HG02938 (cell line): ENCODE data around the gene KANSL3.
"Not testable (repeated sequence)": the region's sequence is repeated elsewhere in the genome, so short reads cannot be mapped to it uniquely, and the experiment has no call there.

ENCODE experiments used
- ATAC-seq: cut with Tn5 transposase; IDR thresholded peaks from one replicate; pipeline ENCODE4 v1.9.1; 2021; ENCODE audit warnings: mild to moderate bottlenecking, moderate library complexity; ENCODE audit not compliant: unreplicated experiment

The KANSL3 gene

GRCh38 chr2:96638144-96639121 lies at the start of gene KANSL3:
Gene KANSL3 (minus strand): TSS chr2:96638312. CDS start chr2:96637135, 1,177 bp downstream.
- ATAC-seq = peak; percentile 64

GRCh38 chr2:96687266-96687665 lies 49.2 kb upstream of the KANSL3 start:
- ATAC-seq = no peak

- no peak for ATAC-seq
These were observed 47.7 kb upstream of the KANSL3 start for GRCh38 chr2:96685577-96686459.

- no peak for ATAC-seq
These were observed 46.9 kb upstream of the KANSL3 start for GRCh38 chr2:96684883-96685576.

- ATAC-seq = no peak
These were observed 46.1 kb upstream of the KANSL3 start for GRCh38 chr2:96683972-96684820.

- no peak for ATAC-seq
These were observed 45.2 kb upstream of the KANSL3 start for GRCh38 chr2:96683307-96683706.

- ATAC-seq = no peak
These were observed 43.4 kb upstream of the KANSL3 start for GRCh38 chr2:96681540-96681939.

GRCh38 chr2:96680561-96681141 lies 42.5 kb upstream of the KANSL3 start:
- no peak for ATAC-seq

- ATAC-seq = no peak
These were observed 41.7 kb upstream of the KANSL3 start for GRCh38 chr2:96679848-96680247.

GRCh38 chr2:96669539-96670215 lies 31.6 kb upstream of the KANSL3 start:
- ATAC-seq = no peak

- no peak for ATAC-seq
These were observed 30.7 kb upstream of the KANSL3 start for GRCh38 chr2:96668771-96669170.

GRCh38 chr2:96665717-96666116 lies 27.6 kb upstream of the KANSL3 start:
- ATAC-seq = not testable (repeated sequence)

- no peak for ATAC-seq
These were observed 27.0 kb upstream of the KANSL3 start for GRCh38 chr2:96665083-96665569.

GRCh38 chr2:96664366-96664925 lies 26.3 kb upstream of the KANSL3 start:
- no peak for ATAC-seq

- ATAC-seq = no peak
These were observed 25.7 kb upstream of the KANSL3 start for GRCh38 chr2:96663829-96664228.

- no peak for ATAC-seq
These were observed 25.1 kb upstream of the KANSL3 start for GRCh38 chr2:96663177-96663576.

- ATAC-seq = no peak
These were observed 24.2 kb upstream of the KANSL3 start for GRCh38 chr2:96662360-96662759.

GRCh38 chr2:96661324-96661723 lies 23.2 kb upstream of the KANSL3 start:
- no peak for ATAC-seq

- no peak for ATAC-seq
These were observed 18.4 kb upstream of the KANSL3 start for GRCh38 chr2:96656540-96656939.
